Measurements from ENCODE around the gene KCNN3. TPM values are rescaled to one million over a fixed set of nuclear protein-coding genes. Genes with fewer than 3 reads are reported as not detected.

KCNN3 gene
- total RNA-seq, 4 donors from 2014 or later, result 5.0 to 30.0 (median 20.8) TPM

DNA sequence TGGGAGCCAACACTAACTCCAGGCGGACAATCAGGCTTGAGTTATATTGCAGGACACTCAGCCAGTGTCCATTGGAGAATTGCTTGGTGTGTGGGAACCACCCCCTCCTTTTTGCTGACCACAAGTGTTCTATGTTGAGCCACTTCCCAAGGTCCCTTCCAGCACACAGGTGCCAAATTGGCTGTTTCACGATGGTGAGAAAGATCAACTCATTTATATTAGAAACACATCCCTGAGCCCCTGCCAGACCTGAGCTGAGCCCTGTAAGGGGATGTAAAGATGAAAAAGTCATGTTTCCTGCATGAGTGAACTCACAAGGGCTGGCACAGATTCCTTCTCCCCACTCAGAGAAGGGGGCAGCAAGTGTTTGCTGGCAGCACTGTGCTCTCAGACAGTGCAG is 96.5 kb downstream of the KCNN3 start:
- no peaks in the 10 kb centered on the region for H3K36me3 ChIP-seq
- no peak overlapping the region for H3K4me3 ChIP-seq
- no peak for TF ChIP-seq POLR2A (IDR thresholded peaks at IDR 0.05)
- TF ChIP-seq, protein P1, sequence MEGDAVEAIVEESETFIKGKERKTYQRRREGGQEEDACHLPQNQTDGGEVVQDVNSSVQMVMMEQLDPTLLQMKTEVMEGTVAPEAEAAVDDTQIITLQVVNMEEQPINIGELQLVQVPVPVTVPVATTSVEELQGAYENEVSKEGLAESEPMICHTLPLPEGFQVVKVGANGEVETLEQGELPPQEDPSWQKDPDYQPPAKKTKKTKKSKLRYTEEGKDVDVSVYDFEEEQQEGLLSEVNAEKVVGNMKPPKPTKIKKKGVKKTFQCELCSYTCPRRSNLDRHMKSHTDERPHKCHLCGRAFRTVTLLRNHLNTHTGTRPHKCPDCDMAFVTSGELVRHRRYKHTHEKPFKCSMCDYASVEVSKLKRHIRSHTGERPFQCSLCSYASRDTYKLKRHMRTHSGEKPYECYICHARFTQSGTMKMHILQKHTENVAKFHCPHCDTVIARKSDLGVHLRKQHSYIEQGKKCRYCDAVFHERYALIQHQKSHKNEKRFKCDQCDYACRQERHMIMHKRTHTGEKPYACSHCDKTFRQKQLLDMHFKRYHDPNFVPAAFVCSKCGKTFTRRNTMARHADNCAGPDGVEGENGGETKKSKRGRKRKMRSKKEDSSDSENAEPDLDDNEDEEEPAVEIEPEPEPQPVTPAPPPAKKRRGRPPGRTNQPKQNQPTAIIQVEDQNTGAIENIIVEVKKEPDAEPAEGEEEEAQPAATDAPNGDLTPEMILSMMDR (IDR thresholded peaks at IDR 0.05 in 4 of 5, conservative IDR thresholded peaks at IDR 0.05 in 1 of 5), result no peak
- H3K4me1 ChIP-seq, result peaks cover 5 to 10% of the 10 kb centered on the region in 2 donors
- H3K27ac ChIP-seq, result no peak overlapping the region
- ATAC-seq (peak in 1 of 2 donors; percentile 57), DNase-seq (no peak)
- H3K27me3 ChIP-seq, result no peaks in the 10 kb centered on the region
- in situ Hi-C loops (cut with MboI; ENCODE audit: low sequenced_read_pairs in 4 of 4), result loop anchor here in 2 of 4 donors (25.0 kb wide), 2 partner anchors 111 to 211 kb away; partner anchors contain the start of genes CHRNB2 (in 1 of the 2) and UBE2Q1 (in 1 of the 2)
- H3K9me3 ChIP-seq, result no peaks in the 10 kb centered on the region
- intact Hi-C loops (cut with DNase I; ENCODE audit: low total_unique reads), result loop anchor here (2.0 kb wide), 1 partner anchor 105 kb away; no protein-coding TSS in a partner anchor

DNA sequence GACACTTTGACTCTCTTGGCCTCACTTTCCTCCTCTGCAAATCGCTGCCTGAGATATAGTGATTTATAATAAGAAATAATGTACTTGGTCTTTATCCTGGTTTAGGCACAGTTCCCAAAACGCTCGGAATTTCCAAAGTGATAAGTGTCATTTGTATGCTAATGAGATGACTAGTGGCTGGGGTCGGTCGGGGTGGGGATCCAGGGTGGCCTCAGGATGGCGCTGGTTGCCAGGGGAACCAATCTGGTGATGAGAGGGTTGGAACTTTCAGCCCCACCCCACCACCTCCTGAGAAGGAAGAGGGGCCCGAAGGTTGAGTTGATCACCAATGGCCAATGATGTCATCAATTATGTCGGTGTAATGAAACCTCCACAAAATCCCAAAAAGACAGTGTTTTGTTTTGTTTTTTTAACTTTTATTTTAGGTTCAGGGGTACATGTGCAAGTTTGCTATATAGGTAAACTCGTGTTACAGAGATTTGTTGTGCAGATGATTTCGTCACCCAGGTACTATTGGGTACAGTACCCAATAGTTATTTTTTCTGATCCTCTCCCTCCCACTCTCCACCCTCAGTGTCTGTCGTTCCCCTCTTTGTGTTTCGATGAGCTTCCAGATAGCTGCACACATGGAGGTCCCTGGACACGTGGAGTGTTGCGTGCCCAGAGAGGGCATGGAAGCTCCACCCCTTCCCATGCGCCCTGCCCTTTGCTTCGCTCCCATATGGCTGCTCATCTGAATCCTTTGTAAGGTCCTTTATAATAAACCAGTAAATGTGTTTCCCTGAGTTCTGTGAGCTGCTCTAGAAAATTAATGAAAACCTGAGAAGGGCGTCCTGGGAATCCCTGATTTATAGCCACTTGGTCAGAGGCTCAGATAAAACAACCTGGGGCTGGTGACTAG is 97.2 kb downstream of the KCNN3 start:
- intact Hi-C loops (cut with DNase I; ENCODE audit: low total_unique reads) (loop anchor here (2.0 kb wide), 1 partner anchor 106 kb away; no protein-coding TSS in a partner anchor), in situ Hi-C loops (cut with MboI; ENCODE audit: low sequenced_read_pairs in 4 of 4) (loop anchor here in 2 of 4 donors (25.0 kb wide), 2 partner anchors 111 to 211 kb away; partner anchors contain the start of genes CHRNB2 (in 1 of the 2) and UBE2Q1 (in 1 of the 2))
- no peaks in the 10 kb centered on the region for H3K9me3 ChIP-seq
- H3K27ac ChIP-seq, result no peak overlapping the region
- no peak for ATAC-seq
- peaks cover 5 to 10% of the 10 kb centered on the region in 2 donors for H3K4me1 ChIP-seq
- no peak for DNase-seq
- H3K36me3 ChIP-seq, result no peaks in the 10 kb centered on the region
- no peak overlapping the region for H3K4me3 ChIP-seq
- TF ChIP-seq, protein P1 (IDR thresholded peaks at IDR 0.05 in 4 of 5, conservative IDR thresholded peaks at IDR 0.05 in 1 of 5), result no peak
- TF ChIP-seq POLR2A (IDR thresholded peaks at IDR 0.05), result no peak
- H3K27me3 ChIP-seq, result no peaks in the 10 kb centered on the region

DNA sequence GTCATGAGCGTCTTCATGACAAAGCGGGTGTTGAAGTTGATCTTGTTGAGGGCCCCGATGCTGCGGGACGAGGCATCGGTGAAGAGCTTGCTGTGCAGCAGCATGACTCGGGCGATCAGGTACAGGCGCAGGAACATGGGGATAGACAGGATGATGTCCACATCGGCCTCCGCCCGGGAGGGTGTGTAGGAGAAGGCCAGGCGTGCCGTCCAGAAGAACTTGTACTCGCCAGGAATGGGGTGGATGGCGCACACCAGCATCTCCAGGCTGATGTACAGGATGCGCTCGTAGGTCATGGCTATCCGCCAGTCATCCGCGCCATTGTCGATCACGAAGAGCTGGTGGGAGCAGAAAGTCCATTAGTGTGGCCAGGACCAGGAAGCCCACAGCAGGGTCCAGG is 98.0 kb downstream of the KCNN3 start:
- Histone ChIP-seq H3K4me1 (peaks cover 5 to 10% of the 10 kb centered on the region in 2 donors), H3K27ac (no peak overlapping the region), H3K4me3 (no peak overlapping the region), H3K27me3 (no peaks in the 10 kb centered on the region), H3K36me3 (no peaks in the 10 kb centered on the region), H3K9me3 (no peaks in the 10 kb centered on the region)
- no peak for DNase-seq
- in situ Hi-C loops (cut with MboI; ENCODE audit: low sequenced_read_pairs in 4 of 4), result loop anchor here in 2 of 4 donors (25.0 kb wide), 2 partner anchors 110 to 210 kb away; partner anchors contain the start of genes CHRNB2 (in 1 of the 2) and UBE2Q1 (in 1 of the 2)
- no peak for ATAC-seq
- intact Hi-C loops (cut with DNase I; ENCODE audit: low total_unique reads), result loop anchor here (2.0 kb wide), 1 partner anchor 107 kb away; no protein-coding TSS in a partner anchor
- no peak for TF ChIP-seq POLR2A (IDR thresholded peaks at IDR 0.05)
- TF ChIP-seq, protein P1 (IDR thresholded peaks at IDR 0.05 in 4 of 5, conservative IDR thresholded peaks at IDR 0.05 in 1 of 5), result no peak

DNA sequence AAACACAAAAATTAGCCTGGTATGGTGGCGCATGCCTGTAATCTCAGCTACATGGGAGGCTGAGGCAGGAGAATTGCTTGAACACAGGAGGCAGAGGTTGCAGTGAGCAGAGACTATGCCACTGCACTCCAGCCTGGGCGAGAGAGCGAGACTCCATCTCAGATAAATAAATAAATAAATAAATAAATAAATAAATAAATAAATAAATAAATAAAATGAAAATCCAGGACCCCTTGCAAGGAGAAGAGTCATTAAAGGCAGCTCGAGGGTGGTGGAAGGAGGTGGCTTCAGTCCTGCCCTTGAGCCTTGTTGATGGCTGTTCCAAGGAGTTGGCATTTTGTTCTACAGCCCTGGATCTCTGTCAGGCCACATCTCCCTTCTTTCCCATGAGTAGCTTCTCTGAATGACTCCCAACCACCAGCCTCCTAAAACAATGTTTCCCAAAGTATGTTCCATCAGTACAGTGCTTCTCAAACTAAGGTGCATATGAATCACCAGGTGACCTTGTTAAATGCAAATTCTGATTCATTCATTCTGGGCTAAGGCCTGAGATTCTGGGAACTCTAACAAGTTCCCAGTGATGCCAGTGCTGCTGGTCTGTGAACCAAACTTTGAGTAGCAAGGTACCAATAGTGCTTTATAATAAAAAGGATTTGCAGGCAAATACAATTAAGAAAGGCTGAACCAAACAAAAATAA is 99.0 kb downstream of the KCNN3 start:
- Histone ChIP-seq H3K27ac (no peak overlapping the region), H3K4me3 (no peak overlapping the region), H3K27me3 (no peaks in the 10 kb centered on the region), H3K36me3 (no peaks in the 10 kb centered on the region), H3K9me3 (no peaks in the 10 kb centered on the region), H3K4me1 (peaks cover 5 to 10% of the 10 kb centered on the region in 2 donors)
- intact Hi-C loops (cut with DNase I; ENCODE audit: low total_unique reads) (no loop called here), in situ Hi-C loops (cut with MboI; ENCODE audit: low sequenced_read_pairs in 4 of 4) (loop anchor here in 2 of 4 donors (25.0 kb wide), 2 partner anchors 109 to 209 kb away; partner anchors contain the start of genes CHRNB2 (in 1 of the 2) and UBE2Q1 (in 1 of the 2))
- DNase-seq (no peak), ATAC-seq (no peak)
- no peak for TF ChIP-seq POLR2A (IDR thresholded peaks at IDR 0.05)
- TF ChIP-seq, protein P1 (IDR thresholded peaks at IDR 0.05 in 4 of 5, conservative IDR thresholded peaks at IDR 0.05 in 1 of 5), result no peak
